K562 treated with DMSO at 1 percent for 48 hours (cell line): ENCODE data around the gene LIAS. TPM values are rescaled to one million over a fixed set of nuclear protein-coding genes. Genes with fewer than 3 reads are reported as not detected.

Experiments
- total RNA-seq: library from RNA; unstranded; fragments of 300-600 nt; gene quantifications from 2 replicates; pipeline ENCODE4 v1.2.3, GENCODE V29; 2022; ENCODE audit warnings: low replicate concordance; ENCODE audit errors: extremely low read depth

LIAS gene
- total RNA-seq: not detected in 2 replicates

DNA sequence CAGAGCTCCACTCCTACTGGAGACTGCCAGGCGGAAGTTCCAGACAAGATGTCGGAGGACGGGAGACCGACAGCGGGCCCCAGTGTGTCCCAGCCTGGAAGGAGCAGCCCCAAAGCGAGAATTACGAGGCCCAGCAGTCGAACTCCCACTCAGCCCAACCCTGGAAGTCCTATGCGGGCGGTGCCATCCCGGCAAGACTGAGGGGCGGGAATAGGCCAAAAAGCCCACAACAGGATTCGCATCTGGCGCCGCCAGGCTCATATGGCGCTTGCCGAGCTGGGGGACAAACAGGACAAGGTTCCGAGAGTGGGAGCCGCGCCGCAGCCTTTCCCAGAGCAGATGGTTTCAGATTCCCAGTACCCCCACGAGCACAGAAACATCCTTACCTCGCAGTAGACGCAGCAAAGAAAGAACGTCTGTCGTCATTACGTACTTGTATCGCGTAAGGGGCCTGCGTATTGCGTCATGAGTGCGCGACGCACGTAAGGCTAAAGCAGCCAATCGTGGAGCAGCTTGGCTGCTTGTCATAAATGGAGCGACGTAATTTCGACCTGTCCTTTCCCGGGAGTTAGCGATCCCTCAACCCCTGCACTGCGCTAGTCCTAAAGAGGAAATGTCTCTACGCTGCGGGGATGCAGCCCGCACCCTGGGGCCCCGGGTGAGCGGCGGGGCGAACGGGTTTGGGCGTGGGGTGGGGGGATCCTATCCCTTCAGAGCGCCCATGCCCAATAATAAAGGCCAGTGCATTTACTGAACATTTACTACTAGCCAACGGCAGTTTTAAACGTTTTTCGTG is at the start of gene LIAS, which contains the start of gene RPL9:
TSS of gene LIAS (plus strand) at position 552 of the 796 bp plus-strand sequence. CDS start at position 614, 62 bp downstream.
TSS of gene RPL9 (minus strand) at position 418 of the 796 bp plus-strand sequence. CDS start 483 bp downstream, outside the sequence.

GRCh38 chr4:39527296-39528060 is 68.6 kb downstream of the LIAS start, which contains the start of gene UGDH:
UGDH (minus strand) TSS chr4:39527439; CDS start chr4:39521512, 5,927 bp downstream.

Other genes with a start within 250 kb of the LIAS start
- gene RFC1, start 92.7 kb upstream of the LIAS start, total RNA-seq: not detected in 2 replicates
- gene KLB, start 52.1 kb upstream of the LIAS start, total RNA-seq: not detected in 2 replicates
- gene RPL9, start 134 bp upstream of the LIAS start, total RNA-seq: 1,245 TPM in 1 of 2 replicates, not detected in the other
- not detected in 2 replicates for gene UGDH, start 68.4 kb downstream of the LIAS start, total RNA-seq
- not detected in 2 replicates for gene SMIM14, start 179.8 kb downstream of the LIAS start, total RNA-seq
- not detected in 2 replicates for gene UBE2K, start 239.1 kb downstream of the LIAS start, total RNA-seq